H4 (cell line): Measurements from ENCODE around the gene OR4M2. TPM values are rescaled to one million over a fixed set of nuclear protein-coding genes. Genes with fewer than 3 reads are reported as not detected.
"Not testable (repeated sequence)": the region's sequence is repeated elsewhere in the genome, so short reads cannot be mapped to it uniquely, and the experiment has no call there.

ENCODE experiments used
- DNase-seq: peaks from one replicate; pipeline ENCODE4 v3.0.0-alpha.2; 2015; ENCODE audit warnings: low spot score
- total RNA-seq: library from RNA; depleted of rRNA; stranded (reverse); fragments of >200 nt; shearing (Covaris generic); gene quantifications from 2 replicates; pipeline ENCODE4 v1.2.3, GENCODE V29; 2014; rRNA removed

OR4M2 gene, protein sequence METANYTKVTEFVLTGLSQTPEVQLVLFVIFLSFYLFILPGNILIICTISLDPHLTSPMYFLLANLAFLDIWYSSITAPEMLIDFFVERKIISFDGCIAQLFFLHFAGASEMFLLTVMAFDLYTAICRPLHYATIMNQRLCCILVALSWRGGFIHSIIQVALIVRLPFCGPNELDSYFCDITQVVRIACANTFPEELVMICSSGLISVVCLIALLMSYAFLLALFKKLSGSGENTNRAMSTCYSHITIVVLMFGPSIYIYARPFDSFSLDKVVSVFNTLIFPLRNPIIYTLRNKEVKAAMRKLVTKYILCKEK
- total RNA-seq: not detected in 2 replicates

DNA sequence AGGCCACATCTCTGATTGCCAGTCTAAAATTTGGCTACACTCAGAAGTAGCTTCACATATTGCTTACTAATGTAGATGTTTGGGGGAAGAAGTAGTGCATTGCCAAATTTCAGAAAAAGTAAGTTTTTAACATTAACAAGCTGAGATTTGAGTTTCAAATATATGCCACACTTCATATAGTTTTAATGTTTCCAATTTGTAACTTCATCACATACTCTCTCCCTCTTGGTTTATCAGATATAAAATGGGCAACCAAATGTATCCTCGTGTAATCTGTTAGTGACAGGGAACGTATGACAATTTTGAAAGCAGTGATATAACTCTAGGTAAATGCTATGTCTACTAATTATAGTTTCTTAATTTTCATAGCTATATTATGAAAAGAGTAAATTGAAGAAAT lies at the start of gene OR4M2:
Gene OR4M2, plus strand, starts transcription at position 301 of the 400 bp plus-strand sequence. Its CDS starts 98 bp downstream, at position 399.
- not testable (repeated sequence) for DNase-seq

DNA sequence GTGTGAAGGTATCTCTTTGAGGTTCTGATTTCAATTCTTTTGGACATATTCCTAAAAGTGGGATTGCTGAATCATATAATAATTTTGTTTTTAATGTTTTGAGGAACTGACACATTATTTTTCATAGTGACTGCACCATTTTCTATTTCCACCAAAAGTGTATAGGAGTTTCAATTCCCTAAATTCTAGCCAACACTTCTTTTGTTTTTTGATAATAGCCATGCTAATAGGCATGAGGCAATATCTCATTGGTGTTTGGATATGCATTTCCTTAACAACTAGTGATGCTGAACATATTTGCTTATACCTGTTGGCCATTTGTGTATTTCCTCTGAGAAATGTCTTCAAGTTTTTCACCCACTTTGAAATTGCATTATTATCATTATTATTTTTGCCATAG lies 11.1 kb upstream of the OR4M2 start:
- DNase-seq: not testable (repeated sequence)

DNA sequence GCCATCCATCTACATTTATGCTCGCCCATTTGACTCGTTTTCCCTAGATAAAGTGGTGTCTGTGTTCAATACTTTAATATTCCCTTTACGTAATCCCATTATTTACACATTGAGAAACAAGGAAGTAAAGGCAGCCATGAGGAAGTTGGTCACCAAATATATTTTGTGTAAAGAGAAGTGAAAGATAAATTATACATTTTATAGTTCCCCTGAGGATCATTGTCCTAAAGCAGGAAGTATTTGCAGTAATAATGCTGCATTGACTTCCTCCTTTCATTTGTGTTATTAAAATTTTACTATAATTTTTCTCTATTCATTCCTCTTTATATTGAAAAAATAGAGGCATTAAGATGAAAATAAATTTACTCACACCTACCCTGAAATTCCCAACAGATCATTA lies 1.1 kb downstream of the OR4M2 start:
- DNase-seq: not testable (repeated sequence)

DNA sequence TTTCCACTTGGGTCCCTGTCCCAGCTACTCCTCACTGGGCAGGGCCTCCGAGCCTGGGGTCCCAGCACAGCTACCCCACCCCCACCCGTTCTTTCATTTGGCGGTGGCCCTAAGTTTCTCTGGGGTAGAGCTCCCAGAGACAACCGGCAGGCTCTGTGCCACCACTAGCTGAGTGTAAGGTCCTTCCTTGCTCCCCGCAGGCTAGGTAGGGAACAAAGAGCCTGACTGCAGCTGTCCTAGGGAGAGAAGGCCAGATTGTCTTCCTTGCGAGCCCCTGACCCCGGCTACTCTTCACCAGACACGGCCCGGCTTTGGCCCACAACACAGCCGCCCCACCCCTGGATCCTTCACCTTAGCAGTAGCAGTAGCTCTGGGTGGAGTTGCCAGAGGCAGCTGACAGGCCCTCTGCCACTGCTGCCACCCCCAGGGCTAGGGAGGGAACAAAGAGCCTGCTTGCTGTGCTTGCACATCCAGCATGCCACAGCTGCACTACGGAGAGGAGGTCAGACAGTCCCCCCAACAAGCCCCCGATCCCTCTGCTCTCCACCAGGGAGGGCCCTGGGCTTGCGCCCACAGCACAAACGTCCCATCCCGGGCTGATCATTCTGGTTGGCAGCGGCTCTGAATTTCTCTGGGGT lies 18.4 kb downstream of the OR4M2 start:
- not testable (repeated sequence) for DNase-seq

DNA sequence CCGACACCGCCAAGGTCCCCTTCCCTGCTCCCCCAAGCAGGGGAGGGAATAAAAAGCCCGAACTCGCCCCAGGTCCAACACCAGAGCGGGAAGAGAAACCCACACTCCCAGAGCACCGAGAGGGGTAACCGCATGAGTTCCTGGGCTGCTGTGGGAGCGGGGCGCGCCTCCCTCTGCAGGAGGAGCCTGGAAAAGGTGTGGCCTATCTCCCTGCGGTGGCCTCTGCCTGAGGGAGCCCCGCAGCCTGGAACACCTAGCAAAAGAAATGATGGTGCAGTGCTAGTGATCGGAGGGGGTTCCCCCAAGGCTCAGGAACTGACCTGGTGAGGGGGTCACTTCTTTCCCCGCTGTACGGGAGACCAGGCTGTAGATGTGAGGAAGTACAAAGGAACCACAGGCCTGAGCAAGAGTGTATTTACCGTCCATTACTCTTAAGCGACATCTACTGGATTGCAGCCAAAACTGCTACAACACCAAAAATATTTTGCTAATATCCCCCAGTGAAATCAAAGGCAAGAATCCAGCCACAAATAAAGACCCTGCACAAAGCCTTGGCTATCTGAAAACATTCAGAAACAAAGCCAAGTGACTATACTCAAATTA lies 19.1 kb downstream of the OR4M2 start:
- DNase-seq: not testable (repeated sequence)

DNA sequence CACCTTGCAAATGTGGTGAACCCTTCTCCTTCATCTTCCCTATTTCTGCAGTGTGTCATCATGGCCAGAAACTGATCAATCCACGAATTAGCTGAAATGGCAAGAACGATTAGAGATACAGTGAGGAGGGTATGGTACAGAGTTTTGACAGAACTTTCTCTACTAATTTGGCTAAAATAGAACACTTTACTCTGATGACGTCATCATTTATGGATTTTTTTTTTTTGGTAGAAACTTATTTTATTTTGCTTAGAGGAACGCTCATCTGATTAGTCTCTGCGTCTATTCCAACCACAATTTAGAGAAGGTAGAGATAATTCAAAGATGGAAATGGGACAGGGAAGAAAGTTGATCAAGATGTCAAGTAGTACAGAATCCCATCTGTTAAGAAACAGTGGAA lies 41.7 kb downstream of the OR4M2 start:
- not testable (repeated sequence) for DNase-seq

Other genes starting within 250 kb of the OR4M2 start
- not detected in 2 replicates for gene POTEB, start 202.8 kb upstream of the OR4M2 start, total RNA-seq